Measurements from ENCODE around the gene SFRP2. TPM values are rescaled to one million over a fixed set of nuclear protein-coding genes. Genes with fewer than 3 reads are reported as not detected.

SFRP2 gene
- total RNA-seq, 1 experiment from 2014 or later: 0.26 TPM

DNA sequence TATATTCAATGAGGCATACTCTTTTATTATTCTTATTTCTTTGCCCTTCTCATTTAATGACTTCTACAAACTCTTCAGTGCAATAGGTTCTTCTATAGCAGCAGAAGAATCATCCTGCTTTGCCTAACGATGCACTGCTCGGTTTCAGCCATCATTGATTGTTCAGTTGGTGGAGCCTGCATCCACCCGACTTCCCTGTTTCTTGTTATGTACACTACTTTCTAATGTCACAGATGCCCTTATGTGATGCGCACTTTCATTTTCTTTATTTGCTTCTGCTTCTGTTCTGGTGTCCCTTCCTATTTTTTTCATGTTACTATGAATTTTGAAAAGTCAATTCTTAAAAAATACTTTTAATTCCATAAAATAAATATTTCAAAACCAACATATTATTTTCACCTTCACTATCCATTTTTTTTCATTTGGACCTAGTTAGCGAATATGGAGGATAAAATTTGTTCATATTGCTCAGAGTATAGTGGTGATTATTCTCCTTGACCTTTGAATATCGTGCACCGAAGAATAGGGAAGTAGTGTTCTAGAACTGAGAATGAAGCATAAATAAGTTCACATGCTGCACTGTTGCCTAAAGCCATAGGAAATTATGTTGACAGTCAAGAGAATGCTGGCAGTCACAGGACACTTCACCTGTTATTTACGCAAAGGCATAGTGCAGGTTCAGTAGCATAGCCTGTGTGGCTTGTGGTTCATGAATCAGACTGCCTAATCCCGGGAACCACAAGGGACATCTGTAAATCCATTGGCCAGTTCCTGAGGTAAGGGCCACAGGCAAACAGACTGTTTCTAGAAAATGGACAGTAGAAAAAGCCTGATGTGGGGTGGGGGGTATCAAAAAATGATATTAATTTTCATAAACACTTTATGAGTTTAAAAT lies 21.3 kb upstream of the SFRP2 start:
- Histone ChIP-seq H3K4me3 (ENCODE audit: low read depth in 2 of 2, low read length in 2 of 2) (no peak overlapping the region), H3K4me1 (ENCODE audit: control insufficient read depth, insufficient read depth, low read length) (no peaks in the 10 kb centered on the region), H3K27ac (ENCODE audit: low read length) (no peak overlapping the region), H3K9me3 (ENCODE audit: control insufficient read depth, insufficient read depth, low read depth, low read length) (no peaks in the 10 kb centered on the region), H3K27me3 (ENCODE audit: control insufficient read depth, insufficient read depth, low read length) (no peaks in the 10 kb centered on the region), H3K36me3 (ENCODE audit: control insufficient read depth, insufficient read depth, low read length) (no peaks in the 10 kb centered on the region)
- DNase-seq (ENCODE audit: low read depth, low spot score) (no peak), ATAC-seq (no peak)
- POLR2A ChIA-PET: no interaction called here
- BruUV-seq (replicated peaks): no TSS peak
- TF ChIP-seq CTCF (IDR thresholded peaks at IDR 0.05): no peak
- no peak for TF ChIP-seq POLR2AphosphoS5 (IDR thresholded peaks at IDR 0.05; ENCODE audit: low read depth, low read length)
- TF ChIP-seq, protein P1, sequence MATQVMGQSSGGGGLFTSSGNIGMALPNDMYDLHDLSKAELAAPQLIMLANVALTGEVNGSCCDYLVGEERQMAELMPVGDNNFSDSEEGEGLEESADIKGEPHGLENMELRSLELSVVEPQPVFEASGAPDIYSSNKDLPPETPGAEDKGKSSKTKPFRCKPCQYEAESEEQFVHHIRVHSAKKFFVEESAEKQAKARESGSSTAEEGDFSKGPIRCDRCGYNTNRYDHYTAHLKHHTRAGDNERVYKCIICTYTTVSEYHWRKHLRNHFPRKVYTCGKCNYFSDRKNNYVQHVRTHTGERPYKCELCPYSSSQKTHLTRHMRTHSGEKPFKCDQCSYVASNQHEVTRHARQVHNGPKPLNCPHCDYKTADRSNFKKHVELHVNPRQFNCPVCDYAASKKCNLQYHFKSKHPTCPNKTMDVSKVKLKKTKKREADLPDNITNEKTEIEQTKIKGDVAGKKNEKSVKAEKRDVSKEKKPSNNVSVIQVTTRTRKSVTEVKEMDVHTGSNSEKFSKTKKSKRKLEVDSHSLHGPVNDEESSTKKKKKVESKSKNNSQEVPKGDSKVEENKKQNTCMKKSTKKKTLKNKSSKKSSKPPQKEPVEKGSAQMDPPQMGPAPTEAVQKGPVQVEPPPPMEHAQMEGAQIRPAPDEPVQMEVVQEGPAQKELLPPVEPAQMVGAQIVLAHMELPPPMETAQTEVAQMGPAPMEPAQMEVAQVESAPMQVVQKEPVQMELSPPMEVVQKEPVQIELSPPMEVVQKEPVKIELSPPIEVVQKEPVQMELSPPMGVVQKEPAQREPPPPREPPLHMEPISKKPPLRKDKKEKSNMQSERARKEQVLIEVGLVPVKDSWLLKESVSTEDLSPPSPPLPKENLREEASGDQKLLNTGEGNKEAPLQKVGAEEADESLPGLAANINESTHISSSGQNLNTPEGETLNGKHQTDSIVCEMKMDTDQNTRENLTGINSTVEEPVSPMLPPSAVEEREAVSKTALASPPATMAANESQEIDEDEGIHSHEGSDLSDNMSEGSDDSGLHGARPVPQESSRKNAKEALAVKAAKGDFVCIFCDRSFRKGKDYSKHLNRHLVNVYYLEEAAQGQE (IDR thresholded peaks at IDR 0.05; ENCODE audit: insufficient read depth in 1 of 2, low read depth in 2 of 2, low read length in 1 of 2): no peak
- TF ChIP-seq SIN3A (IDR thresholded peaks at IDR 0.05; ENCODE audit: borderline replicate concordance, insufficient read depth, low read depth, low read length): no peak
- intact Hi-C loops (cut with micrococcal nuclease; ENCODE audit: unreplicated experiment) (no loop called here), in situ Hi-C loops (cut with HindIII; ENCODE audit: low pct_unique_long_range_greater_than_20kb, low sequenced_read_pairs) (no loop called here)
- CTCF ChIA-PET: no interaction called here

DNA sequence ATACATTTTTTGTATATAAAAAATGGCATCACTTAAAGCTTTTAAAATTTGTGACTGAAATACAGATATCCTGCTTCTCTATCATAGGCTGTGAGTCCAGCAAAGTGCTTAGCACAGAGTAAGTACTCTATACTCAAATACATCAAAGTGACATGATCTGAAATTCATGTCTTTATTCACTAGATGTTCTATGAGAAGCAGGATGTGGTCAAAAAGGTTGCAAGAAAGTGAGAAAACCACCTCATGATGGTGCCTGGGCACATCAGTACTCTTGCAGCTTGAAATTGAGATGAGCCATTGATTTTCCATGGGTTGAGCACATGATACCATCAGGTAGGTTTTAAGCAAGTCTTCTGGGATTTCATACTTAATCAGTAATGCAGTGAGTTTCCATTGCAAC lies 20.4 kb upstream of the SFRP2 start:
- DNase-seq (ENCODE audit: low read depth, low spot score): no peak
- no peak overlapping the region for H3K4me3 ChIP-seq (ENCODE audit: low read depth in 2 of 2, low read length in 2 of 2)
- H3K36me3 ChIP-seq (ENCODE audit: control insufficient read depth, insufficient read depth, low read length): no peaks in the 10 kb centered on the region
- CTCF ChIA-PET: no interaction called here
- BruUV-seq (replicated peaks): no TSS peak
- POLR2A ChIA-PET: no interaction called here
- ATAC-seq: no peak
- in situ Hi-C loops (cut with HindIII; ENCODE audit: low pct_unique_long_range_greater_than_20kb, low sequenced_read_pairs): no loop called here
- intact Hi-C loops (cut with micrococcal nuclease; ENCODE audit: unreplicated experiment): no loop called here
- TF ChIP-seq TCF7L2 (IDR thresholded peaks at IDR 0.05; ENCODE audit: low read depth, low read length) (no peak), CTCF (IDR thresholded peaks at IDR 0.05) (no peak), POLR2AphosphoS5 (IDR thresholded peaks at IDR 0.05; ENCODE audit: low read depth, low read length) (no peak), SIN3A (IDR thresholded peaks at IDR 0.05; ENCODE audit: borderline replicate concordance, insufficient read depth, low read depth, low read length) (no peak)
- TF ChIP-seq, protein P1 (IDR thresholded peaks at IDR 0.05; ENCODE audit: insufficient read depth in 1 of 2, low read depth in 2 of 2, low read length in 1 of 2): no peak
- no peaks in the 10 kb centered on the region for H3K27me3 ChIP-seq (ENCODE audit: control insufficient read depth, insufficient read depth, low read length)
- H3K27ac ChIP-seq (ENCODE audit: low read length): no peak overlapping the region
- no peaks in the 10 kb centered on the region for H3K9me3 ChIP-seq (ENCODE audit: control insufficient read depth, insufficient read depth, low read depth, low read length)
- H3K4me1 ChIP-seq (ENCODE audit: control insufficient read depth, insufficient read depth, low read length): no peaks in the 10 kb centered on the region
